Right kidney (tissue), 1 donor: ENCODE data around the gene EXOC4.

Source experiments
- DNase-seq: peaks from one replicate; pipeline ENCODE4 v3.0.0-alpha.2; 2016

Gene EXOC4

GRCh38 chr7:133837224-133837623, 584.3 kb downstream of the EXOC4 start:
- DNase-seq, result no peak

- DNase-seq, result no peak
Observed at GRCh38 chr7:133839121-133839520, 586.2 kb downstream of the EXOC4 start.

GRCh38 chr7:133843341-133843740, 590.5 kb downstream of the EXOC4 start:
- no peak for DNase-seq

GRCh38 chr7:133845005-133845404, 592.1 kb downstream of the EXOC4 start:
- no peak for DNase-seq

DNA sequence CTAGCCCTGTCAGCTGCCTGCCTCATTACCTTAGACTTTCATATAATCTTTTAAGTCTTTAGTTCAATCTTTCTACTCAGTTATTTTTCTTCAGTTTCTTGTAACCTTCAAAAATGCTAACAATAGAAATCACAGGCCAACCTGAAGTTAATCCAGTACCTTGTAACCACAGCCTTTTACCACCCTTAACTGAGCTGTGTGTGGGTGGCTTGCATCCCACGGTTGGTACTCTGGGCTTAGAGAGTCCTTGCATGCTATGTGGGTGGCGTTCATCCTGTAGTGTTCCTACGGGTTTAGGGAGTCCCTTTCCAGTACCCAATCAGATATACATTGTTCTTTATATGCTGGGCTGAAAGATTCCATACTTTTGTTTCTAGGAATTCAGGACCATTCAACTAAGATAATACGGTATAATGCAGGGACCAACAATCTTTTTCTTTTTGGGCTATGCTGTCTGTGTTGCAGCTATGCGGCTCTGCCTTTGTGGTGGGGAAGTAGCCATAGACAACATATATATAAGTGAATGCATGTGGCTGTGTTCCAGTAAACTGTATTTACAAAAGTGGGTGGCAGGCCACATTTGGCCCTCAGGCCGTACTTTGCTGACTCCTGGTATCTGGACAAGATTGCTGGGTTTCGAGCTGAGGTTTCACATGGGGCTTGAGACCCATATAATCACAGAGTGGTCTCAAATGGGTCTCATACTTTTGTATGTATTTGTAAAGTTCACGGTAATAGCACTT, 593.5 kb downstream of the EXOC4 start:
- no peak for DNase-seq

DNA sequence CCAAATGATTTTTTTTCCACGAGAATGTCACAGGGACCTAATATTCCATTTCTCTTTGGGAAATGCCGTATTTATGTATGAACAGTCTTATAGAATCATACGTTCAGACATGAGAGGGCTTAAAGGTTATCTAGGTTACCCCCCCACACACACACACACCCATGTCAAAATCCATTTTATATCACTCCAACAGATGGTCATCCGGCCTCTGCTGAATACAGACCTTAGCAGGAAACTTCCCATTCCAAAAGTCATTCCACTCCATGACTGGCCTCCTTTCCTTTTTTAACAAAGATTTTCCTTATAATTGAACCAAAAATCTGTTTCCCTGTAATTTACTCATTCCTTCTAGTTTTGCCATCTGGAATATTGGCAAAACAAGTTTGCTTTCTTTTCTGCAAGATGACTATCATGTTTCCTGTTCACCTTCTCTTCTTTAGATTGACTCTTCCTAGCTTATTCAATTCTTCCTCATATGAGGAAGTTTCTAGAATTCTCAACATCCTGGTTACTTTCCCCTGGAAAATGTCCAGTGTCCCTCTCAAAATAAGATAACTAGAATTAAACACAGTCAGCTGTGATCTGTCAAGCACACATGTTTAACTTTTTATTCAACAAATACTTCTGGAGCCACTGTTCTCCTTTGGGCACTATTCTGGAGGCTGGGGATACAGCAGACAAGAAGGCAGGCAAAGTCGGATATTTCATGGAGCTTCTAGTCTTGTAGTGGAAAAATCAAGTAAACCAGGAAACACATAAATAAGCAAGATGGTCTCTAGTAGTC, 597.8 kb downstream of the EXOC4 start:
- no peak for DNase-seq

DNA sequence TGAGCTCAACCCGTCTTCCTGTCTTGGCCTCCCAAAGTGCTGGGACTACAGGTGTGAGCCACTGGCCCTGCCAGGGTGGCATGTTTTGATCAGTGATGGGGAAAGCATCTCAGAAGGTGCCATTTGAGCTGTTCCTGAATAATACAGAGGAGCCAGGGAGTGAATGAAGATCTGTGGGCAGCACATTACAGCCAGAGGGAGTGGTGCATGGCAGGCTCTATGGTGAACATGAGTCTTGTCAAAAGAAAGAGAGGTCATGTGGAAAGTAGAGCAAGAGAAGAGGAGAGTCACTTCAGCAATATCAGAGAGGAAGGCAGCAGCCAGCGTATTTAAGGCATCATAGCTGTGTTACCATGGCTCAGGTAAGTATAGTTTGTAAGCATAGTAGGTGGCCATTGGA, 598.5 kb downstream of the EXOC4 start:
- DNase-seq, result no peak

DNA sequence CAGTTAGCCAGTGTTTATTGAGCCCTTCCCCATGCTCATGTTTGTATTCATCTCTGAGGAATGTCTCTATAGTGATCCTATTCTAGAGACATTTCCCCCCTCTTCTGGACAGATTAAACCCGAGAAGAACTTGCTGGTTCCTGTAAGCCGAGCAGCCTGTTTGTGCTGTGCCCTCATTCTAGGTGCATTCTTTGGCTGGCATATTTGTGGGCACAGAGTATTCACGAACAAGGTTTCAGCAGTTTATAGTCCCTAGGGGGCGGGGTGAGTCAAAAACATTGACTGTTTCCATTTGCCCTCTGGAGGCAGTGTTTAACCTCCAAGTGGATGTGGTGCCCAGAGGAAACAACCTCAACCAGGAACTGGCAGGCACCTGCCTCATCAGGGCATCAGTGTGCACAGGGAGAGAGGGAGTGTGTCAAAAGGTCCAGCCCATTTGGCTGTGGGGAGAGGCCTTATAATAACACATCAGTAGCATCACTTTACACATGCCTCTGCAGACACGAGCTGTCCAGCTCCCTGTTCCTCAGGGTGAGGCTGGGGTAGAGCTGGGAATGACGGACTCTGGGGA, 600.9 kb downstream of the EXOC4 start:
- DNase-seq, result no peak

- no peak for DNase-seq
Observed at GRCh38 chr7:133854739-133855138, 601.9 kb downstream of the EXOC4 start.

DNA sequence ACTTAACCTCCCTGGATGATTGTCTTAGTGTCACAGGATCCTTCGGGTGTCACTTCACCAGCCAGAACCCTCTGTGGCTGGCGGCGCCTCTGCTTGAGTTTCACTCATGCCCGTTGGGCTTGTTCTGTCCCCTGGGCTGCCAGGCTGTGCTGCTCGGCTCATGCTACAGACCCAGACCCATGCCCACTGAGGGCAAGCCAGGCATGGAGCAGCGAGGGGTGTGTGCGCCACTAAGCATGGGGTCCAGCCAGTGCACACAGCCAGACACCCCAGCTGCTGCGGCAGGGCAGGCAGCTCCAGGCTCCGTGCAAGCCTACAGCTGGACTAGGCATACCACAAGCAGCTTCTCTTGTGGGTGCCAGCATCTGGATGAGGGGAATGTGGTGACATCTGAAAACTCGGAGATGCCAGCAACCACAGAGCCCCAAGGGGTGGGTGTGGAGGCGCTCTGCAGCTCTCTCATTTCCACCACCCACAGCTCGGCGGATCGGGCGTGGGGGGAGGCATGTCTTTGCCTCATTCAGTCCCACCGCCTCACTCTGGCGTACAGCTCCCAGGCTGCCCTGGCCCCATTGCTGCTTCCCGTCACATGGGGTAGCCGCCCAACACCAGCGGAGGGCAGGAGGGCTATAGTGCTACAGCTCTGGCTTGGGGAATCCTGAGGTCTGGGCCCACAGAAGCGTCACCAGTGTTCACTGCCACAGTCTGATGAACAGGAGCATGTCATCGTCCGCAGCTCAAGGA, 604.7 kb downstream of the EXOC4 start:
- DNase-seq, result no peak

GRCh38 chr7:133858311-133858710, 605.4 kb downstream of the EXOC4 start:
- DNase-seq, result no peak

DNA sequence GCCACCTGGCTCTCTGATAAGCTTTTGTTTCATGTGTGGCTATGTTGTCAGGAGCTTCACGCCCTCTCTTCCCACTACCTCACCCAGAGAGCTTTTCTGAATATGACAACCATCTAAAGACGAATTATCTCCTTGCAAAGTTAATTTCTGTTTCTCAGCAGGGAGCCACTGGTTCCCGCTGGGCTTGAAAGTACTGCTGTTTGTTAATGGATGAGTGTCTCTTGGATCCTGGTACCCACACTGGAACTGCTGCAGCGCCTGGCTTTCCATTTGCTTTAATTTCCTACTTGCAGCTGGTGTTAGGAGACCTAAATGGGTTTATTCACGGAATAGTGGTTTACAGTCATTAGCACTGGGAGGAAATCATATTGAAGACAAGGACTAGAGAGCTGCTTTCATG, 606.4 kb downstream of the EXOC4 start:
- no peak for DNase-seq

DNA sequence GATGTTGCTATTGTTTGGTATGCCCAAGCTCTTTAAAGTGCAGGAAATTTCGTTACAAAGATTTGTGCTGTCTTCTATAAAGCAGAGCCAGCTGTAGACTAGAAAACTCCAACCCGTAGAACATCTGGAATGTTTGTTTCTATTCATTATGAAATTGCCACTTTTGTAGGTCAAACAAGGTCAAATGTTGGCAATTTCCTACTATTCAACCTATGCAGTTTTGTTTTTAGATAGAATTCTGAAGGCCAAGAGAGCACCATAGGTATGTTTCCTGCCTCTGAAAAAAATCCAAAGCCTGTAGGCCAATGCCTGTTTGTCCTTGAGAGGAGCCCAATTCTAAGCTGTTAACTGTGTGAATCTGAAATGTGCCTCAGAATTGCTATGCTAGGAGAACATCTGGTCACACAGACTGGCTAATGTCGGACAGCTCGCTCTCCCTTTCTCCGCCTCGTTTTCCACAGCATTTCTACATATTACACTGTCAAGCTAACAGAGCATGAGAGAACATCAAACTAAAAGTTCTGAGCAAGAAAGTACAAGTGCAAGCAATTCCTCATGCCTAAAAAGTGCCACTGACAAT, 607.1 kb downstream of the EXOC4 start:
- DNase-seq, result no peak

DNA sequence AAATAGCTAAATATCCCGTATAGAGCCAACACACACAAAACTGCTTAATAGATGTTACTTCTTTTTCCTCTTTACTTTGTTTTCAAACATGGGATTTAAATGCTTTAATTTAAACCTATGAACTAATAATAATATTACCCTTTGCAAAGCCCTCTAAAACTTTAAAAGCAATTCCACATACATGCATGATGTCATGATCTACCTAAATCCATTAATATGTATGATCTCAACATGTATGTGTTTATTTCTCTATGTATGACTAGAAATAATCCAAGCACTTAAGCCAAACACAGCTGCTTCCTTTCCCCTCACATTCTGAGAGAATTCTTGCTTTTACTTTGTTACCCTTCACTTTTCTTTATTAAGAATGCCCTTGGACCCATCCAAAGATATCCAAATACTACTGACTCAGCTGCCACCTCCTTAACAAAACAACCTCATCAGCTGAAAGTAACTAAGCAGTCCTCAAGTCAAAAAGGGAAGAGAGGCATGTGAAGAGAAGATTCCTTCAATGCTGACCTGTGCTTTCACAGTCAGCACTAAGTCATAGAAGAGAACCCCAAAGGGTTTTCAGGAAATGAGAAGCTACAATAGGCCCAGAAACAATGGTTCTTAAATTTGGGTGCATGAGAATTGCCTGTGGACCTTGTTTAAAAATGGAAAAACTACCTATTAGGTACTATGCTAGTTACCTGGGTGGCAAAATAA, 607.9 kb downstream of the EXOC4 start:
- no peak for DNase-seq

DNA sequence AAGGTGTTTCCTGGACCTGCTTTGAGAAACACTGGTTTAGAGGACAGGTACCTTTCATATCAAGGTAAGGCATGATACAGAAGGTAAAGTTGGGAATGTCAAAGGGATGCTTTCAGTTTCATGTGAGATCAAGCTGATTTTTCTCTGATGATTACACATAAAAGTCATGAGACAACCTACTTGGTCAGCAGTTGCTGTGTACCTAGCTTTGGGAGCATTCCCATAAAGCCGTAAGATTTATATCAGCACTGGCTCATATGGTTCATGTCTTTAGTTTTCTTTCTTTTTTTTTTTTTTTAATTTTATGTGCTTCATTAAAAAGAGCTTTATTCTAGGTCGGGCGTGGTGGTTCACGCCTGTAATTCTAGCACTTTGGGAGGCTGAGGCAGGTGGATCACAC, 609.0 kb downstream of the EXOC4 start:
- DNase-seq, result no peak

- DNase-seq, result no peak
Observed at GRCh38 chr7:133863362-133864061, 610.6 kb downstream of the EXOC4 start.

GRCh38 chr7:133869556-133869955, 616.7 kb downstream of the EXOC4 start:
- no peak for DNase-seq

DNA sequence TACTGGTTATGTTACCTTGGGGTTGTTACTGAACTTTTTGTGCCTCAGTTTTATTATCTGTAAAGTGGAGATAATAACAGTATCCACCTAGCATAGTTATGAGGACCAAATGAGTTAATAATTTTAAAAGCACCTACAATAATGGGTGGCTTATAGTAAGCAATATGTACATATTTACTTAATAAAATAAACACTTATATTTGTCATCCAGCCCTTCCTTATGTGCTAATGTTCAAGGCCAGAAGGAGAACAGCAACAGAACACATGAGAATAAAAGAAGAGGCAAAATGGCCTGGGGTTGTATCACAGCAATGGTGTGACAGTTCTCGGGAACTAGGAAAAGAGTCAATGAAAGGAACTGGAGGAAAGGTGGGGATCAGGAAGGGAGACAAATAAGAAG, 618.9 kb downstream of the EXOC4 start:
- no peak for DNase-seq

DNA sequence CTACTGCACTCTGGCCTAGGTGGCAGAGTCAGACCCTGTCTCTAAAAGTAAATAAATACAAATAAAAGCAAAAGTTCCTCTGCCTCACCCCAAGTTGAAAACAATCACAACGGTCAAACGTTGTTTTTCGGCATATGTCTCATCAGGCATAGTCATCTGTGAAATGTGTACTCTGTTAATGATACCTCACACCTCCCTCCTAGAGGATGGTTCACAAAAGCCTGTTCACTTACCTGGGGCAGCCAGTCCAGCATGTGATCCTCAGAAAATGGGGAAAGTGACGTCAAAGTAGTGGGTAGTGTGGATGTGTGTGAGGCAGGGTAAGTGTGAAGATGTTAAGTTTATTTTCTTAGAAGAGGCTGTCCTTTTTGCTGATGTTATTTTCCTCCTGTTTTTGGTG, 620.3 kb downstream of the EXOC4 start:
- DNase-seq, result no peak

DNA sequence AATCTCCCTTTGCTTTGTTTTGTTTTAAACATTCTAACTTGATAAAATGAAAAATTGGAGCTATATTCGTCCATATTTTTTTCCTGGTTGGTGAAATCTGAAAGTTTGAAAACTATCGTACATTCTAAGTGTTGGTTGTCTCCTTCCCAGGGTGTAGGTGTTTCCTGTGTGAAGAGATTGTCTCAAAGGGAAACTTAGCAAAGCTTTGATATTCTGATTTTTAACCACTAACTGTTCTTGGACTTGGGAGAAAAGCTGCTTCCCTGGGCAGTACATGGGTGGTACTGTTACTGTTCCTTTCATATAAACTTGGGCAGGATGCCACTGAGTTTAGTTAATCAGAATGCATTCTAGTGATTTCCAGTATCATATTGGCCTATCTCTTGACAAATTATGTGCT, 620.8 kb downstream of the EXOC4 start:
- DNase-seq, result no peak

DNA sequence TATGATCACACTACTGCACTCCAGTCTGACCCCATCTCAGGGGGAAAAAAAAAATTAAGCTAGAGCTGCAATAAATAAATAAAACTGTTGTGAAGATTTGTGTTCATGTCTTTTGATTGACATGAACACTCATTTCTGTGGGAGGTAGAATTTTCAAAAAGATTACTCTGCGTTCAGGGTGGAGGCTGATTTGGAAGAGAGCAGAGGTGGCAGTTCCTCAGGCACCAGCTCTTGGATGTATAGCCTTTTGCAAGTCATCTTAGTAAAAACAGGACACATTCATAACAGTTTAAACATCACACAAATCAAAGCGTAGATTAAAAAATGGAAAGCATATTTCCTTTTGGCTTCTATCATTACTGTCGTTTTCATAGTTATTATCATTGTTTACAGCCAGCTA, 630.7 kb downstream of the EXOC4 start:
- no peak for DNase-seq
